Lower leg skin (tissue), 4 donors: ENCODE data around the gene HSF5. TPM values are rescaled to one million over a fixed set of nuclear protein-coding genes. Genes with fewer than 3 reads are reported as not detected.

Source experiments
- DNase-seq, 2 donors: peaks; one replicate each; pipeline ENCODE4 v3.0.0-alpha.2; 2019; ENCODE audit warnings: low spot score in 2 of 2
- H3K4me3 ChIP-seq: fragments of 200-600 bp; sonication (generic); 2 replicates; pipeline ENCODE4 v1.5.1; 2017; ENCODE audit warnings: mild to moderate bottlenecking, low read depth; ENCODE audit not compliant: poor library complexity, severe bottlenecking
- CTCF ChIP-seq, 3 donors: fragments of 450-650 bp; IDR thresholded peaks; one replicate each; pipeline ENCODE4 v1.5.1; 2016; ENCODE audit warnings: antibody characterized with exemption in 3 of 3, mild to moderate bottlenecking in 3 of 3, moderate library complexity in 2 of 3
- POLR2A ChIP-seq, 2 donors: fragments of 450-650 bp; IDR thresholded peaks; one replicate each; pipeline ENCODE4 v1.6.1; 2016 to 2017; ENCODE audit warnings: antibody characterized with exemption in 2 of 2, mild to moderate bottlenecking in 1 of 2, moderate library complexity in 1 of 2
- WGBS, 2 donors: methylation state at CpG; one replicate each; pipeline ENCODE4 v1.1.5; 2018; 5-methylcytosine and 5-hydroxymethylcytosine counted together
- intact Hi-C: fragments of 100-400 bp; cut with DNase I; formaldehyde crosslinking; loops from one replicate; pipeline ENCODE4 v1.15.0; 2023; ENCODE audit warnings: low total_unique reads
- total RNA-seq, 4 donors: library from RNA; depleted of rRNA; stranded (reverse); fragments of >200 nt; gene quantifications; one replicate each; pipeline ENCODE4 v1.1.0, GENCODE V29; 2016

HSF5 gene
- total RNA-seq, 4 donors from 2014 or later, result 0.08 to 0.10 TPM; not detected in 2

- intact Hi-C loops, result no loop called here
- TF ChIP-seq POLR2A (IDR thresholded peaks at IDR 0.05), result no peak
- no peak for TF ChIP-seq CTCF (IDR thresholded peaks at IDR 0.05)
- no peak overlapping the region for H3K4me3 ChIP-seq
- no peak for DNase-seq
These were observed 52.0 kb downstream of the HSF5 start for GRCh38 chr17:58436245-58436644.

GRCh38 chr17:58432806-58433573, 55.2 kb downstream of the HSF5 start:
- WGBS, 2 donors, result 90% methylated on average over 7 of the region's 7 CpGs
- no peak for DNase-seq
- intact Hi-C loops, result no loop called here
- no peak overlapping the region for H3K4me3 ChIP-seq
- TF ChIP-seq POLR2A (IDR thresholded peaks at IDR 0.05) (no peak), CTCF (IDR thresholded peaks at IDR 0.05) (no peak)

- TF ChIP-seq CTCF (IDR thresholded peaks at IDR 0.05), result no peak
- no peak for TF ChIP-seq POLR2A (IDR thresholded peaks at IDR 0.05)
- intact Hi-C loops, result no loop called here
- WGBS, 2 donors, result 86 to 87% methylated on average over 3 of the region's 3 CpGs
- no peak overlapping the region for H3K4me3 ChIP-seq
- no peak for DNase-seq
These were observed 60.4 kb downstream of the HSF5 start for GRCh38 chr17:58427807-58428206.

GRCh38 chr17:58421711-58422110, 66.5 kb downstream of the HSF5 start:
- intact Hi-C loops, result no loop called here
- TF ChIP-seq POLR2A (IDR thresholded peaks at IDR 0.05) (no peak), CTCF (IDR thresholded peaks at IDR 0.05) (no peak)

GRCh38 chr17:58420827-58421226, 67.4 kb downstream of the HSF5 start:
- intact Hi-C loops, result no loop called here
- TF ChIP-seq POLR2A (IDR thresholded peaks at IDR 0.05) (no peak), CTCF (IDR thresholded peaks at IDR 0.05) (no peak)
- no peak for DNase-seq
- no peak overlapping the region for H3K4me3 ChIP-seq
- WGBS, 2 donors, result 40 to 53% methylated on average over 2 of the region's 2 CpGs

More at GRCh38 chr17:58421711-58422110, 66.5 kb downstream of the HSF5 start:
- 59 to 81% methylated on average over 1 of the region's 1 CpG for WGBS, 2 donors
- H3K4me3 ChIP-seq, result no peak overlapping the region
- no peak for DNase-seq
